ENCODE data around the gene ADH5.
"Not testable (repeated sequence)": the region's sequence is repeated elsewhere in the genome, so short reads cannot be mapped to it uniquely, and the experiment has no call there.

ADH5 gene

GRCh38 chr4:99084595-99084994 lies 4.0 kb downstream of the ADH5 start:
- Histone ChIP-seq H3K27me3 (ENCODE audit: insufficient read depth, low read length) (no peaks in the 10 kb centered on the region), H3K27ac (ENCODE audit: low read depth, low read length) (no peak overlapping the region), H3K4me1 (ENCODE audit: insufficient read depth, low read length) (peaks cover 6% of the 10 kb centered on the region; the same call in 1 of the 2 replicates), H3K36me3 (ENCODE audit: insufficient read depth, low read length) (peaks cover 61% of the 10 kb centered on the region), H3K9me3 (ENCODE audit: insufficient read depth, low read depth, low read length) (no peaks in the 10 kb centered on the region), H3K9ac (ENCODE audit: low read depth, low read length) (no peak overlapping the region), H3K4me3 (ENCODE audit: low read length) (no peak overlapping the region)
- 98% methylated on average over 2 of the region's 2 CpGs for WGBS

- Histone ChIP-seq H3K9ac (ENCODE audit: low read depth, low read length) (no peak overlapping the region), H3K27ac (ENCODE audit: low read depth, low read length) (no peak overlapping the region), H3K36me3 (ENCODE audit: insufficient read depth, low read length) (peaks cover 85% of the 10 kb centered on the region), H3K9me3 (ENCODE audit: insufficient read depth, low read depth, low read length) (no peaks in the 10 kb centered on the region), H3K27me3 (ENCODE audit: insufficient read depth, low read length) (no peaks in the 10 kb centered on the region), H3K4me3 (ENCODE audit: low read length) (no peak overlapping the region), H3K4me1 (ENCODE audit: insufficient read depth, low read length) (peaks cover 6% of the 10 kb centered on the region; the same call in 1 of the 2 replicates)
- WGBS: 96% methylated on average over 5 of the region's 5 CpGs
These were observed 6.4 kb downstream of the ADH5 start for GRCh38 chr4:99082192-99082591.

GRCh38 chr4:99080869-99081268 lies 7.7 kb downstream of the ADH5 start:
- H3K27me3 ChIP-seq (ENCODE audit: insufficient read depth, low read length); H3K9me3 ChIP-seq (ENCODE audit: insufficient read depth, low read depth, low read length); H3K27ac ChIP-seq (ENCODE audit: low read depth, low read length); H3K4me3 ChIP-seq (ENCODE audit: low read length); H3K4me1 ChIP-seq (ENCODE audit: insufficient read depth, low read length); H3K9ac ChIP-seq (ENCODE audit: low read depth, low read length): not testable (repeated sequence)
- peaks cover 98% of the 10 kb centered on the region for H3K36me3 ChIP-seq (ENCODE audit: insufficient read depth, low read length)
- 71% methylated on average over 4 of the region's 6 CpGs for WGBS

GRCh38 chr4:99079625-99080295 lies 8.8 kb downstream of the ADH5 start:
- no peak overlapping the region for H3K4me3 ChIP-seq (ENCODE audit: low read length)
- peaks cover 100% of the 10 kb centered on the region for H3K36me3 ChIP-seq (ENCODE audit: insufficient read depth, low read length)
- no peaks in the 10 kb centered on the region for H3K4me1 ChIP-seq (ENCODE audit: insufficient read depth, low read length)
- WGBS: 97% methylated on average over 4 of the region's 5 CpGs
- H3K9ac ChIP-seq (ENCODE audit: low read depth, low read length): no peak overlapping the region
- no peaks in the 10 kb centered on the region for H3K27me3 ChIP-seq (ENCODE audit: insufficient read depth, low read length)
- no peaks in the 10 kb centered on the region for H3K9me3 ChIP-seq (ENCODE audit: insufficient read depth, low read depth, low read length)
- H3K27ac ChIP-seq (ENCODE audit: low read depth, low read length): no peak overlapping the region

GRCh38 chr4:99078931-99079624 lies 9.5 kb downstream of the ADH5 start:
- Histone ChIP-seq H3K27ac (ENCODE audit: low read depth, low read length) (no peak overlapping the region), H3K36me3 (ENCODE audit: insufficient read depth, low read length) (peaks cover 100% of the 10 kb centered on the region), H3K4me1 (ENCODE audit: insufficient read depth, low read length) (no peaks in the 10 kb centered on the region), H3K27me3 (ENCODE audit: insufficient read depth, low read length) (no peaks in the 10 kb centered on the region), H3K4me3 (ENCODE audit: low read length) (no peak overlapping the region), H3K9ac (ENCODE audit: low read depth, low read length) (no peak overlapping the region), H3K9me3 (ENCODE audit: insufficient read depth, low read depth, low read length) (no peaks in the 10 kb centered on the region)
- 93% methylated on average over 5 of the region's 5 CpGs for WGBS

GRCh38 chr4:99078336-99078735 lies 10.3 kb downstream of the ADH5 start:
- Histone ChIP-seq H3K27ac (ENCODE audit: low read depth, low read length) (no peak overlapping the region), H3K4me1 (ENCODE audit: insufficient read depth, low read length) (no peaks in the 10 kb centered on the region), H3K9me3 (ENCODE audit: insufficient read depth, low read depth, low read length) (no peaks in the 10 kb centered on the region), H3K9ac (ENCODE audit: low read depth, low read length) (no peak overlapping the region), H3K4me3 (ENCODE audit: low read length) (no peak overlapping the region), H3K27me3 (ENCODE audit: insufficient read depth, low read length) (no peaks in the 10 kb centered on the region), H3K36me3 (ENCODE audit: insufficient read depth, low read length) (peaks cover 100% of the 10 kb centered on the region)
- WGBS: 99% methylated on average over 5 of the region's 5 CpGs

GRCh38 chr4:99077177-99077576 lies 11.4 kb downstream of the ADH5 start:
- no peaks in the 10 kb centered on the region for H3K9me3 ChIP-seq (ENCODE audit: insufficient read depth, low read depth, low read length)
- H3K36me3 ChIP-seq (ENCODE audit: insufficient read depth, low read length): peaks cover 99% of the 10 kb centered on the region
- H3K4me1 ChIP-seq (ENCODE audit: insufficient read depth, low read length): no peaks in the 10 kb centered on the region
- no peak overlapping the region for H3K4me3 ChIP-seq (ENCODE audit: low read length)
- 99% methylated on average over 4 of the region's 4 CpGs for WGBS
- no peaks in the 10 kb centered on the region for H3K27me3 ChIP-seq (ENCODE audit: insufficient read depth, low read length)
- no peak overlapping the region for H3K27ac ChIP-seq (ENCODE audit: low read depth, low read length)
- H3K9ac ChIP-seq (ENCODE audit: low read depth, low read length): no peak overlapping the region

- H3K27ac ChIP-seq (ENCODE audit: low read depth, low read length): no peak overlapping the region
- no peaks in the 10 kb centered on the region for H3K4me1 ChIP-seq (ENCODE audit: insufficient read depth, low read length)
- no peak overlapping the region for H3K9ac ChIP-seq (ENCODE audit: low read depth, low read length)
- peaks cover 99% of the 10 kb centered on the region for H3K36me3 ChIP-seq (ENCODE audit: insufficient read depth, low read length)
- 98% methylated on average over 5 of the region's 5 CpGs for WGBS
- no peak overlapping the region for H3K4me3 ChIP-seq (ENCODE audit: low read length)
- H3K9me3 ChIP-seq (ENCODE audit: insufficient read depth, low read depth, low read length): no peaks in the 10 kb centered on the region
- no peaks in the 10 kb centered on the region for H3K27me3 ChIP-seq (ENCODE audit: insufficient read depth, low read length)
These were observed 12.2 kb downstream of the ADH5 start for GRCh38 chr4:99076292-99076976.

- Histone ChIP-seq H3K9me3 (ENCODE audit: insufficient read depth, low read depth, low read length) (no peaks in the 10 kb centered on the region), H3K27ac (ENCODE audit: low read depth, low read length) (no peak overlapping the region), H3K36me3 (ENCODE audit: insufficient read depth, low read length) (peaks cover 99% of the 10 kb centered on the region), H3K4me1 (ENCODE audit: insufficient read depth, low read length) (no peaks in the 10 kb centered on the region), H3K4me3 (ENCODE audit: low read length) (no peak overlapping the region), H3K27me3 (ENCODE audit: insufficient read depth, low read length) (no peaks in the 10 kb centered on the region), H3K9ac (ENCODE audit: low read depth, low read length) (no peak overlapping the region)
- 95% methylated on average over 7 of the region's 7 CpGs for whole genome bisulfite sequencing
These were observed 13.8 kb downstream of the ADH5 start for GRCh38 chr4:99074816-99075215.

GRCh38 chr4:99071159-99071558 lies 17.4 kb downstream of the ADH5 start:
- H3K27me3 ChIP-seq (ENCODE audit: insufficient read depth, low read length): no peaks in the 10 kb centered on the region
- H3K36me3 ChIP-seq (ENCODE audit: insufficient read depth, low read length): peaks cover 78% of the 10 kb centered on the region
- no peak overlapping the region for H3K9ac ChIP-seq (ENCODE audit: low read depth, low read length)
- no peak overlapping the region for H3K27ac ChIP-seq (ENCODE audit: low read depth, low read length)
- H3K4me1 ChIP-seq (ENCODE audit: insufficient read depth, low read length): no peaks in the 10 kb centered on the region
- no peak overlapping the region for H3K4me3 ChIP-seq (ENCODE audit: low read length)
- H3K9me3 ChIP-seq (ENCODE audit: insufficient read depth, low read depth, low read length): no peaks in the 10 kb centered on the region
- 100% methylated on average over 5 of the region's 5 CpGs for WGBS

- no peaks in the 10 kb centered on the region for H3K27me3 ChIP-seq (ENCODE audit: insufficient read depth, low read length)
- H3K9ac ChIP-seq (ENCODE audit: low read depth, low read length): no peak overlapping the region
- H3K4me1 ChIP-seq (ENCODE audit: insufficient read depth, low read length): no peaks in the 10 kb centered on the region
- WGBS: 100% methylated on average over 1 of the region's 1 CpG
- peaks cover 51% of the 10 kb centered on the region for H3K36me3 ChIP-seq (ENCODE audit: insufficient read depth, low read length)
- H3K4me3 ChIP-seq (ENCODE audit: low read length): no peak overlapping the region
- H3K9me3 ChIP-seq (ENCODE audit: insufficient read depth, low read depth, low read length): no peaks in the 10 kb centered on the region
- no peak overlapping the region for H3K27ac ChIP-seq (ENCODE audit: low read depth, low read length)
These were observed 21.0 kb downstream of the ADH5 start for GRCh38 chr4:99067617-99068016.

Measured in HUES64 (cell line).